OCI-LY1 (cell line): ENCODE data around the gene CREB3.
A peak's percentile ranks its signal among the peaks of the same experiment; 100 is the strongest.

Experiments
- H2AFZ ChIP-seq: fragments of 200-600 bp; sonication (generic), shearing (Covaris generic); 2 replicates; pipeline ENCODE4 v1.6.0; 2014; ENCODE audit warnings: antibody characterized with exemption, mild to moderate bottlenecking, low read length
- H3F3A ChIP-seq: fragments of 200-600 bp; sonication (generic), shearing (Covaris generic); 2 replicates; pipeline ENCODE4 v1.6.0; 2014; ENCODE audit warnings: mild to moderate bottlenecking, antibody characterized with exemption, low read length, moderate library complexity; ENCODE audit not compliant: insufficient read depth
- H3K27ac ChIP-seq: fragments of 200-600 bp; sonication (generic); 2 replicates; pipeline ENCODE4 v1.5.1; 2014; ENCODE audit warnings: low read length, mixed run types, mild to moderate bottlenecking, low read depth; ENCODE audit not compliant: poor library complexity, severe bottlenecking
- H3K27me3 ChIP-seq: fragments of 200-600 bp; sonication (generic); 2 replicates; pipeline ENCODE4 v1.6.0; 2014; ENCODE audit warnings: antibody characterized with exemption, mild to moderate bottlenecking, low read length, moderate library complexity; ENCODE audit not compliant: insufficient read depth
- H3K36me3 ChIP-seq: fragments of 200-600 bp; sonication (generic); 2 replicates; pipeline ENCODE4 v1.6.1; 2014; ENCODE audit warnings: mild to moderate bottlenecking, antibody characterized with exemption, low read length, moderate library complexity, mixed read lengths; ENCODE audit not compliant: insufficient read depth
- H3K4me1 ChIP-seq: fragments of 200-600 bp; sonication (generic); 2 replicates; pipeline ENCODE4 v1.5.1; 2014; ENCODE audit warnings: mild to moderate bottlenecking, low read length, moderate library complexity; ENCODE audit not compliant: insufficient read depth, severe bottlenecking
- H3K4me2 ChIP-seq: fragments of 200-600 bp; sonication (generic), shearing (Covaris generic); 2 replicates; pipeline ENCODE4 v1.6.1; 2014; ENCODE audit warnings: low read length
- H3K4me3 ChIP-seq: fragments of 200-600 bp; sonication (generic); 2 replicates; pipeline ENCODE4 v1.5.1; 2014; ENCODE audit warnings: low read length, low read depth, mild to moderate bottlenecking, mixed read lengths; ENCODE audit not compliant: poor library complexity, severe bottlenecking
- H3K79me2 ChIP-seq: fragments of 200-600 bp; shearing (Covaris generic); 2 replicates; pipeline ENCODE4 v1.6.1; 2016; ENCODE audit warnings: mixed run types, low read length, mixed read lengths; ENCODE audit not compliant: insufficient read depth
- H3K9ac ChIP-seq: fragments of 200-600 bp; sonication (generic), shearing (Covaris generic); 2 replicates; pipeline ENCODE4 v1.6.1; 2014; ENCODE audit warnings: mild to moderate bottlenecking, low read length, mixed read lengths
- H3K9me2 ChIP-seq: fragments of 200-600 bp; sonication (generic), shearing (Covaris generic); 2 replicates; pipeline ENCODE4 v1.6.1; 2014; ENCODE audit warnings: low read depth, mild to moderate bottlenecking, low read length, mixed read lengths
- H3K9me3 ChIP-seq: fragments of 200-600 bp; shearing (Covaris generic); 2 replicates; pipeline ENCODE4 v1.6.1; 2014; ENCODE audit warnings: low read length, mixed read lengths
- H4K20me1 ChIP-seq: fragments of 200-600 bp; sonication (generic), shearing (Covaris generic); 2 replicates; pipeline ENCODE4 v1.6.0; 2016; ENCODE audit warnings: mild to moderate bottlenecking, low read length; ENCODE audit not compliant: insufficient read depth
- CTCF ChIP-seq: fragments of 200-600 bp; sonication (generic), shearing (Covaris generic); IDR thresholded peaks from 2 replicates; pipeline ENCODE4 v1.5.1; 2017; ENCODE audit warnings: mild to moderate bottlenecking, antibody characterized with exemption, low read length, moderate library complexity, mixed read lengths
- EZH2 ChIP-seq: fragments of 200-600 bp; sonication (generic), shearing (Covaris generic); IDR thresholded peaks from 2 replicates; pipeline ENCODE4 v1.8.0; 2017; ENCODE audit warnings: borderline replicate concordance, mixed run types, mild to moderate bottlenecking, antibody characterized with exemption, low read length, moderate library complexity, mixed read lengths

CREB3 gene

DNA sequence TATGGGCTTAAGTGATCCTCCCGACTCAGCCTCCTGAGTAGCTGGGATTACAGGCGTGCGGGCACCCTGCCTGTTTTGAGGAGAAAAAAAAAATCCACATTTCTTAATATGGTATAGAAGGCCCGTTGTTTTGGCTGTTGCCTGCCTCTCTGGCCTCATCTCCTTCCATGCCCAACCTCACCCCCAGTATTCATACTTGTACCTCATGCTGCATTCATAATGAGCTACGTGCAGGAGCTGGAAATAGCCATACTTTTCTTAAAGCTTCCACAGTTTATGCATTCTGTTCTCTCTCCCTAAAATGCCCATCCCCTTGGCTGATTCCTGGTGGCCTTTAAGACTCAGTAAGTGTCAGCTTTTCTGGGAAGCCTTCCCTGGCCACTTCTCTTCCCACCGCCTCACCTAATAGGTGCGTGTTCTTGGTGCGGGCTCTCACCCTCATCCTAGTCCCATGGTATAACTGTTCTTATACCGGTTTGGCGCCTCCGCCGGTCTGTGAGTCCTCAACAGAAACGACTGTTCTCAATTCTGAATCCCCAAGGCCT lies 40.6 kb upstream of the CREB3 start:
- H3K4me1 ChIP-seq = peaks cover 32% of the 10 kb centered on the region
- no peak overlapping the region for H2AFZ ChIP-seq
- H3K79me2 ChIP-seq = no peaks in the 10 kb centered on the region
- H3K4me2 ChIP-seq = no peak overlapping the region
- no peaks in the 10 kb centered on the region for H4K20me1 ChIP-seq
- no peak overlapping the region for H3K9ac ChIP-seq
- TF ChIP-seq CTCF (no peak), EZH2 (no peak)
- no peaks in the 10 kb centered on the region for H3K27me3 ChIP-seq
- no peaks in the 10 kb centered on the region for H3K9me2 ChIP-seq
- peaks cover 12% of the 10 kb centered on the region; the same call in 1 of the 2 replicates for H3K36me3 ChIP-seq
- no peak overlapping the region for H3K27ac ChIP-seq
- H3F3A ChIP-seq = 0 out of 2 replicates have a peak, but pooled peaks cover 3% of the 10 kb centered on the region
- H3K9me3 ChIP-seq = no peaks in the 10 kb centered on the region
- no peak overlapping the region for H3K4me3 ChIP-seq

- H3K9me2 ChIP-seq = no peaks in the 10 kb centered on the region
- H3K27me3 ChIP-seq = no peaks in the 10 kb centered on the region
- no peaks in the 10 kb centered on the region for H3K9me3 ChIP-seq
- H3F3A ChIP-seq = 0 out of 2 replicates have a peak, but pooled peaks cover 3% of the 10 kb centered on the region
- no peak overlapping the region for H3K4me2 ChIP-seq
- H3K4me3 ChIP-seq = no peak overlapping the region
- no peaks in the 10 kb centered on the region for H4K20me1 ChIP-seq
- peaks cover 4% of the 10 kb centered on the region for H3K4me1 ChIP-seq
- no peak for TF ChIP-seq CTCF
- TF ChIP-seq EZH2 = no peak
- peaks cover 54% of the 10 kb centered on the region for H3K36me3 ChIP-seq
- no peaks in the 10 kb centered on the region for H3K79me2 ChIP-seq
- H3K27ac ChIP-seq = no peak overlapping the region
- H3K9ac ChIP-seq = no peak overlapping the region
- no peak overlapping the region for H2AFZ ChIP-seq
Measured at GRCh38 chr9:35695943-35696401, 36.5 kb upstream of the CREB3 start.

GRCh38 chr9:35696520-35697215 lies 35.8 kb upstream of the CREB3 start:
- TF ChIP-seq CTCF = peak; percentile 92
- TF ChIP-seq EZH2 = no peak
- no peak overlapping the region for H3K27ac ChIP-seq
- no peak overlapping the region for H3K9ac ChIP-seq
- H3F3A ChIP-seq = 0 out of 2 replicates have a peak, but pooled peaks cover 3% of the 10 kb centered on the region
- peaks cover 60% of the 10 kb centered on the region for H3K36me3 ChIP-seq
- no peaks in the 10 kb centered on the region for H3K9me3 ChIP-seq
- no peaks in the 10 kb centered on the region for H3K79me2 ChIP-seq
- H3K4me3 ChIP-seq = no peak overlapping the region
- H2AFZ ChIP-seq = no peak overlapping the region
- H3K4me1 ChIP-seq = no peaks in the 10 kb centered on the region
- H3K4me2 ChIP-seq = no peak overlapping the region
- no peaks in the 10 kb centered on the region for H3K9me2 ChIP-seq
- no peaks in the 10 kb centered on the region for H4K20me1 ChIP-seq
- no peaks in the 10 kb centered on the region for H3K27me3 ChIP-seq
